Right atrium auricular region (tissue), 2 donors: Measurements from ENCODE around the gene MTCH1. TPM values are rescaled to one million over a fixed set of nuclear protein-coding genes. Genes with fewer than 3 reads are reported as not detected.
A peak's percentile ranks its signal among the peaks of the same experiment; 100 is the strongest.
"Not testable (repeated sequence)": the region's sequence is repeated elsewhere in the genome, so short reads cannot be mapped to it uniquely, and the experiment has no call there.

ENCODE experiments used
- DNase-seq: peaks from one replicate; pipeline ENCODE4 v3.0.0-alpha.2; 2019; ENCODE audit warnings: low spot score
- H3K27ac ChIP-seq, 2 donors: fragments of 200-600 bp; sonication (generic); 1 replicate in 1 of 2; 2 replicates in 1 of 2; pipeline ENCODE4 v1.5.1; 2016 to 2019
- H3K27me3 ChIP-seq, 2 donors: fragments of 200-600 bp; sonication (generic); one replicate each; pipeline versions ENCODE4 v1.5.1 to v1.6.0; 2017 to 2019
- H3K36me3 ChIP-seq: fragments of 200-600 bp; sonication (generic); one replicate; pipeline ENCODE4 v1.5.1; 2016
- H3K4me1 ChIP-seq, 2 donors: fragments of 200-600 bp; sonication (generic); one replicate each; pipeline versions ENCODE4 v1.5.1 to v1.6.0; 2017 to 2019
- H3K4me3 ChIP-seq, 2 donors: fragments of 200-600 bp; sonication (generic); 1 replicate in 1 of 2; 2 replicates in 1 of 2; pipeline ENCODE4 v1.5.1; 2017 to 2019; ENCODE audit warnings: mild to moderate bottlenecking in 1 of 2, moderate library complexity in 1 of 2
- H3K9me3 ChIP-seq, 2 donors: fragments of 200-600 bp; sonication (generic); one replicate each; pipeline ENCODE4 v1.5.1; 2019
- total RNA-seq, 2 donors: library from RNA; depleted of rRNA; stranded (reverse); fragments of >200 nt; gene quantifications; one replicate each; pipeline ENCODE4 v1.1.0, GENCODE V29; 2016
- TF ChIP-seq, protein P1 (sequence below), 2 donors: fragments of 200-600 bp; sonication (generic); IDR thresholded peaks; one replicate each; pipeline ENCODE4 v1.5.1; 2019; ENCODE audit warnings: antibody characterized with exemption in 2 of 2

The MTCH1 gene
- total RNA-seq, 2 donors from 2014 or later: 155 to 259 TPM

DNA sequence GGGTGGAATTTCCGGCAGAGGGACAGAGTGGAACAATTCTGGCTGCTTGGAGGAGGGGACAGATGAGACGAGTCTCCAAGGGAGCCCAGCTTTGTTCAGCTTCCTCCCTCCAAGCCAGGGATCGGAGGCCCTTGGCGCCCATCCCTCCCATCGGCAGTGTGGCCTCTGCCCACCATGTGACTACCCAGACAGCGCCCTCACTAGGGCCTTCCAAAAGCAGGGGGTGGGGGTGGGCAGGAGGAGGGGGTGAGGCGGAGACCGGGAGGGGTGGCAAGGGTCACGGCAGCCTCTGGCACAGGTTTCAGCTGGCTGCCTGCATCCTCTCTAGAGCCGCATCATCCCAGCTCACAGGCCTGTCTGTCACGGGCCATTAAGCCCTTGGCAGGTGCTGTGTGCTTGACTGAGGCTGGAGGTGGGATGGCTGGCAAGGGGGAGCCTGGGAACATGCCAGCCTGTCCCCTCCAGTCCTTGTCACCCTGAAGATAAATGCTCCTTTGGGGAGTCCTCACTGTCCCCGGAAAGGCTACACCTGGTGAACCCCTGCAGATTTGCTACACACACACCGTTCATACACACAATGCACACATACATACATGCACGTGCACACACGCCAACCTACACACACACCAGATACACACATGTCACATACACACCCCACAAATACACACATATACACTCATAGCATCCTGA lies 13.2 kb upstream of the MTCH1 start:
- Histone ChIP-seq H3K27me3 (no peaks in the 10 kb centered on the region), H3K4me3 (no peak overlapping the region), H3K27ac (peak overlapping the region; percentile 83 to 88), H3K9me3 (no peaks in the 10 kb centered on the region), H3K36me3 (no peaks in the 10 kb centered on the region), H3K4me1 (peaks cover 0 to 17% of the 10 kb centered on the region in 2 donors)
- no peak for DNase-seq
- TF ChIP-seq, protein P1, sequence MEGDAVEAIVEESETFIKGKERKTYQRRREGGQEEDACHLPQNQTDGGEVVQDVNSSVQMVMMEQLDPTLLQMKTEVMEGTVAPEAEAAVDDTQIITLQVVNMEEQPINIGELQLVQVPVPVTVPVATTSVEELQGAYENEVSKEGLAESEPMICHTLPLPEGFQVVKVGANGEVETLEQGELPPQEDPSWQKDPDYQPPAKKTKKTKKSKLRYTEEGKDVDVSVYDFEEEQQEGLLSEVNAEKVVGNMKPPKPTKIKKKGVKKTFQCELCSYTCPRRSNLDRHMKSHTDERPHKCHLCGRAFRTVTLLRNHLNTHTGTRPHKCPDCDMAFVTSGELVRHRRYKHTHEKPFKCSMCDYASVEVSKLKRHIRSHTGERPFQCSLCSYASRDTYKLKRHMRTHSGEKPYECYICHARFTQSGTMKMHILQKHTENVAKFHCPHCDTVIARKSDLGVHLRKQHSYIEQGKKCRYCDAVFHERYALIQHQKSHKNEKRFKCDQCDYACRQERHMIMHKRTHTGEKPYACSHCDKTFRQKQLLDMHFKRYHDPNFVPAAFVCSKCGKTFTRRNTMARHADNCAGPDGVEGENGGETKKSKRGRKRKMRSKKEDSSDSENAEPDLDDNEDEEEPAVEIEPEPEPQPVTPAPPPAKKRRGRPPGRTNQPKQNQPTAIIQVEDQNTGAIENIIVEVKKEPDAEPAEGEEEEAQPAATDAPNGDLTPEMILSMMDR (IDR thresholded peaks at IDR 0.05): no peak

DNA sequence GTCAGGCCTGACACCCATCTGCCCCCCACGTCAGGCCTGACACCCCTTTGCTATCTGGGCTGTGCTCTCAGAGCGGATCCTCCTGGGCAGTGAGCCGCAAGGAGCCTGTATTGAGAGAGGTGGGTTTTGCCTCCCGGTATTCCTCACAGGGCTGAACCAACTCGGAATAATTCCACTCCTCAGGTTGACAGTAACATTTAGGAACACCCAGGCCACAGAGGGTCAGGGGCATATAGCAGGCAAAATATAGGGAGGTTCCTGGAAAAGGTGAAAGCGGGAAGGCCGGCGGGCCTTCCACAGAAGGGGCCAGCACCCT lies 12.7 kb upstream of the MTCH1 start:
- TF ChIP-seq, protein P1 (IDR thresholded peaks at IDR 0.05): no peak
- DNase-seq: no peak
- no peaks in the 10 kb centered on the region for H3K9me3 ChIP-seq
- no peaks in the 10 kb centered on the region for H3K27me3 ChIP-seq
- peak overlapping the region; percentile 83 to 88 for H3K27ac ChIP-seq
- peaks cover 0 to 17% of the 10 kb centered on the region in 2 donors for H3K4me1 ChIP-seq
- no peak overlapping the region for H3K4me3 ChIP-seq
- no peaks in the 10 kb centered on the region for H3K36me3 ChIP-seq

- H3K9me3 ChIP-seq: no peaks in the 10 kb centered on the region
- H3K27ac ChIP-seq: peak overlapping the region; percentile 83 to 88
- no peak for DNase-seq
- TF ChIP-seq, protein P1 (IDR thresholded peaks at IDR 0.05): no peak
- H3K27me3 ChIP-seq: no peaks in the 10 kb centered on the region
- no peaks in the 10 kb centered on the region for H3K36me3 ChIP-seq
- H3K4me1 ChIP-seq: peaks cover 0 to 17% of the 10 kb centered on the region in 2 donors
- no peak overlapping the region for H3K4me3 ChIP-seq
Measured at GRCh38 chr6:36997811-36998722, 12.1 kb upstream of the MTCH1 start.

DNA sequence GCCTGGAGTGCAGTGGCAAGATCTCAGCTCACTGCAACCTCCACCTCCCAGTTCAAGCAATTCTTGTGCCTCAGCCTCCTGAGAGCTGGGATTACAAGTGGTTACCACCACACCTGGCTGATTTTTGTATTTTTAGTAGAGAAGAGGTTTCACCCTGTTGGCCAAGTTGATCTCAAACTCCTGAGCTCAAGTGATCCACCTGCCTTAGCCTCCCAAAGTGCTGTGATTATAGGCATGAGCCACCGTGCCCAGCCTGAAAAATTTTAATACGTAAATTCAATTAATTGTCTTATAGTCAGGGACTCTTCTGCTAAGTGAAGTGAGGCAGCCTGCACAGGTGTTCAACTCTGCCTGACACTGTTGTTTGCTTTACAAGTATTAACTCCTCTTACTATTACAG lies 4.4 kb upstream of the MTCH1 start:
- not testable (repeated sequence) for H3K9me3 ChIP-seq, H3K27ac ChIP-seq, H3K36me3 ChIP-seq, DNase-seq, H3K4me3 ChIP-seq, H3K27me3 ChIP-seq
- H3K4me1 ChIP-seq: peaks cover 0 to 13% of the 10 kb centered on the region in 2 donors

- H3K4me3 ChIP-seq: no peak overlapping the region
- DNase-seq: no peak
- no peak overlapping the region for H3K27ac ChIP-seq
- H3K4me1 ChIP-seq: peaks cover 0 to 23% of the 10 kb centered on the region in 2 donors
- no peaks in the 10 kb centered on the region for H3K9me3 ChIP-seq
- TF ChIP-seq, protein P1 (IDR thresholded peaks at IDR 0.05): no peak
- H3K36me3 ChIP-seq: no peaks in the 10 kb centered on the region
- no peaks in the 10 kb centered on the region for H3K27me3 ChIP-seq
Measured at GRCh38 chr6:36989264-36989663, 3.3 kb upstream of the MTCH1 start.

DNA sequence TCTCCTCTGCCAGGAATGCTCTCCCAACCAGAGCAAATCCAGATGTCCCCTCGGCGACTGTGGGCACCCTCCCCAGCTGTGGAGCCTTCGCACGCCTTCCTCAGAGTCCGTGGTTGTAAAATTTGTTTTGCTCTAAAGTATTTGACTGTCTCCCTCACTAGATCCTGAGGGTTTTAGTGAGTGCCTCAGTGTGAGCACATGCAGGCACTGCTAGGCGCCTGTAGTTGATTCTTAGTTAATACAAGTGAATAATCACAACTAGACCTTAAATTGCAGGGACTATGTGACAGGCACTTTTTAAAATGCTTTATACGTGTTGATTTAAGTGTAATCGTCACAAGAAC lies 680 bp upstream of the MTCH1 start:
- Histone ChIP-seq H3K36me3 (peaks cover 2% of the 10 kb centered on the region), H3K9me3 (no peaks in the 10 kb centered on the region), H3K4me3 (peak overlapping the region; percentile 98 to 99), H3K27ac (peak overlapping the region; percentile 97 to 98), H3K27me3 (no peaks in the 10 kb centered on the region), H3K4me1 (peaks cover 0 to 48% of the 10 kb centered on the region in 2 donors)
- TF ChIP-seq, protein P1 (IDR thresholded peaks at IDR 0.05): no peak
- no peak for DNase-seq
